ENCODE measurements around the gene IQCM.

IQCM gene

DNA sequence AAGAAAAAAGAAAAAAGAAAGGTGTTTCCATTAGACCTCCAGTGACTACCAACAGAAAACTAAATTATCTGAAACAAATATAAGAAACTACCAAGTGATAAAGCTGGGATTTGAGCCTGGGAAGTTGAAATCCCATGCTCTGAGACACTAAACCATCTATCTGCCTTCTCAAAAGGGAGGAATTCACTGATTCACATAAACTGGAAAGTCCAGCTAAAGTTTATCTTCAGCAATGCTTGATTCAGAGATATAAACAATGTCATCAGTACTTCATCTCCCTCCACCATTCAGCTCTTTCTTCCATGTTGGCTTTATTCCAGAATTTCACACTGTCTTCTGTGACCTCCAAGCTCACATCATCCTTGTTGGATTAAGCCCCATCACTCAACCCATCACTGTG, 96.3 kb downstream of the IQCM start:
- no peaks in the 10 kb centered on the region for H3K79me2 ChIP-seq (ENCODE audit: insufficient read depth, low read length)
- no peaks in the 10 kb centered on the region for H3K9me2 ChIP-seq (replicated peaks; ENCODE audit: low read depth, low read length)
- no peak overlapping the region for H3K4me3 ChIP-seq (ENCODE audit: low read length, poor library complexity, severe bottlenecking)
- no peak for TF ChIP-seq EZH2phosphoT487 (IDR thresholded peaks at IDR 0.05; ENCODE audit: borderline replicate concordance)
- TF ChIP-seq, protein P1, sequence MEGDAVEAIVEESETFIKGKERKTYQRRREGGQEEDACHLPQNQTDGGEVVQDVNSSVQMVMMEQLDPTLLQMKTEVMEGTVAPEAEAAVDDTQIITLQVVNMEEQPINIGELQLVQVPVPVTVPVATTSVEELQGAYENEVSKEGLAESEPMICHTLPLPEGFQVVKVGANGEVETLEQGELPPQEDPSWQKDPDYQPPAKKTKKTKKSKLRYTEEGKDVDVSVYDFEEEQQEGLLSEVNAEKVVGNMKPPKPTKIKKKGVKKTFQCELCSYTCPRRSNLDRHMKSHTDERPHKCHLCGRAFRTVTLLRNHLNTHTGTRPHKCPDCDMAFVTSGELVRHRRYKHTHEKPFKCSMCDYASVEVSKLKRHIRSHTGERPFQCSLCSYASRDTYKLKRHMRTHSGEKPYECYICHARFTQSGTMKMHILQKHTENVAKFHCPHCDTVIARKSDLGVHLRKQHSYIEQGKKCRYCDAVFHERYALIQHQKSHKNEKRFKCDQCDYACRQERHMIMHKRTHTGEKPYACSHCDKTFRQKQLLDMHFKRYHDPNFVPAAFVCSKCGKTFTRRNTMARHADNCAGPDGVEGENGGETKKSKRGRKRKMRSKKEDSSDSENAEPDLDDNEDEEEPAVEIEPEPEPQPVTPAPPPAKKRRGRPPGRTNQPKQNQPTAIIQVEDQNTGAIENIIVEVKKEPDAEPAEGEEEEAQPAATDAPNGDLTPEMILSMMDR (conservative IDR thresholded peaks at IDR 0.05; ENCODE audit: low read length), result no peak
- no peak overlapping the region for H3K4me2 ChIP-seq (ENCODE audit: low read depth, low read length, poor library complexity, severe bottlenecking)
- H3F3A ChIP-seq (ENCODE audit: low read depth), result no peaks in the 10 kb centered on the region
- no peak overlapping the region for H3K9ac ChIP-seq (ENCODE audit: low read depth, low read length, poor library complexity, severe bottlenecking)
- H3K36me3 ChIP-seq (ENCODE audit: insufficient read depth, low read length), result no peaks in the 10 kb centered on the region
- H3K27me3 ChIP-seq (ENCODE audit: insufficient read depth, low read length, poor library complexity, severe bottlenecking), result no peaks in the 10 kb centered on the region
- H3K4me1 ChIP-seq (ENCODE audit: insufficient read depth, low read length, poor library complexity, severe bottlenecking), result no peaks in the 10 kb centered on the region
- no peaks in the 10 kb centered on the region for H4K20me1 ChIP-seq (ENCODE audit: insufficient read depth, low read length, poor library complexity, severe bottlenecking)
- H3K9me3 ChIP-seq (ENCODE audit: insufficient read depth, low read depth, low read length), result 0 out of 2 replicates have a peak, but pooled peaks cover 3% of the 10 kb centered on the region
- no peak overlapping the region for H2AFZ ChIP-seq (ENCODE audit: low read length)

DNA sequence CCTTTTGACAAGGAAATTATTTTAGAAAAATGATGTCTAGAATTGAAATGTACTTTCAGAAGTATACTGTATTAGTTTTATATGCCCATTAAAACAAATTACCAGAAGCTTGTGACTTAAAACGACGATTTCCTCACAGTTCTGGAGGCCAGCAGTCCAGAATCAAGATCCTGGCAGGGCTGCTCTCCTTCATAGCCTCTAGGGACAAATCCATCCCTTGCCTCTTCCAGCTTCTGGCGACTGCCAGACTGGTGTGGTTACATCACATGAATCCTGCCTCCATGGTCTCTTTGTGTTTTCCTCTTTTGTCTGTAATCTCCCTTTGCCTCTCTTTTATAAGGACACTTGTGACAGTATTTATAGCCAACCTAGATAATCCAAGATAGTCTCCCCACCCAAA, 97.1 kb downstream of the IQCM start:
- 0 out of 2 replicates have a peak, but pooled peaks cover 3% of the 10 kb centered on the region for H3K9me3 ChIP-seq (ENCODE audit: insufficient read depth, low read depth, low read length)
- H3K36me3 ChIP-seq (ENCODE audit: insufficient read depth, low read length), result no peaks in the 10 kb centered on the region
- no peaks in the 10 kb centered on the region for H3K9me2 ChIP-seq (replicated peaks; ENCODE audit: low read depth, low read length)
- no peak overlapping the region for H2AFZ ChIP-seq (ENCODE audit: low read length)
- H3K4me1 ChIP-seq (ENCODE audit: insufficient read depth, low read length, poor library complexity, severe bottlenecking), result no peaks in the 10 kb centered on the region
- no peaks in the 10 kb centered on the region for H3K79me2 ChIP-seq (ENCODE audit: insufficient read depth, low read length)
- H3K4me3 ChIP-seq (ENCODE audit: low read length, poor library complexity, severe bottlenecking), result no peak overlapping the region
- H3K4me2 ChIP-seq (ENCODE audit: low read depth, low read length, poor library complexity, severe bottlenecking), result no peak overlapping the region
- H4K20me1 ChIP-seq (ENCODE audit: insufficient read depth, low read length, poor library complexity, severe bottlenecking), result no peaks in the 10 kb centered on the region
- no peaks in the 10 kb centered on the region for H3K27me3 ChIP-seq (ENCODE audit: insufficient read depth, low read length, poor library complexity, severe bottlenecking)
- no peak overlapping the region for H3K9ac ChIP-seq (ENCODE audit: low read depth, low read length, poor library complexity, severe bottlenecking)
- TF ChIP-seq, protein P1 (conservative IDR thresholded peaks at IDR 0.05; ENCODE audit: low read length), result no peak
- no peak for TF ChIP-seq EZH2phosphoT487 (IDR thresholded peaks at IDR 0.05; ENCODE audit: borderline replicate concordance)
- H3F3A ChIP-seq (ENCODE audit: low read depth), result no peaks in the 10 kb centered on the region

DNA sequence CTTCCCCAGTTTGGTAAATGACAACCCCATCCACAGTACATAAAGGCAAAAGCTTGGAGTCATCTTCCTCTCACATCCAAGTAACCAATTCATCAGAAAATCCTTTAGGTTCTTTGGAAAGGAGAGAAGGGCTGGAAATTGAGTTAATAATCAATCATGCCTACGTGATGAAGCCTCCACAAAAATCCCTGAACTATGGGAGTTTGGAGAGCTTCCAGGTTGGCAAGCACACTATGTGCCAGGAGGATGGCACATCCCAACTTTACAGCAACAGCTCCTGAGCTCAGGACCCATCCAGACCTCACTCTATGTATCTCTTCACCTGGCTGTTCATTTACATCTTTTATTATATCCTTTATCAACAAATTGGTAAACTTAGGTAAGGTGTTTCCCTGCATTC, 98.9 kb downstream of the IQCM start:
- H3K4me1 ChIP-seq (ENCODE audit: insufficient read depth, low read length, poor library complexity, severe bottlenecking), result no peaks in the 10 kb centered on the region
- no peak overlapping the region for H3K4me2 ChIP-seq (ENCODE audit: low read depth, low read length, poor library complexity, severe bottlenecking)
- 0 out of 2 replicates have a peak, but pooled peaks cover 3% of the 10 kb centered on the region for H3K9me3 ChIP-seq (ENCODE audit: insufficient read depth, low read depth, low read length)
- H3K9me2 ChIP-seq (replicated peaks; ENCODE audit: low read depth, low read length), result no peaks in the 10 kb centered on the region
- no peaks in the 10 kb centered on the region for H3K36me3 ChIP-seq (ENCODE audit: insufficient read depth, low read length)
- no peaks in the 10 kb centered on the region for H3F3A ChIP-seq (ENCODE audit: low read depth)
- H3K79me2 ChIP-seq (ENCODE audit: insufficient read depth, low read length), result no peaks in the 10 kb centered on the region
- H3K27me3 ChIP-seq (ENCODE audit: insufficient read depth, low read length, poor library complexity, severe bottlenecking), result no peaks in the 10 kb centered on the region
- H2AFZ ChIP-seq (ENCODE audit: low read length), result no peak overlapping the region
- no peak overlapping the region for H3K9ac ChIP-seq (ENCODE audit: low read depth, low read length, poor library complexity, severe bottlenecking)
- no peak overlapping the region for H3K4me3 ChIP-seq (ENCODE audit: low read length, poor library complexity, severe bottlenecking)
- H4K20me1 ChIP-seq (ENCODE audit: insufficient read depth, low read length, poor library complexity, severe bottlenecking), result no peaks in the 10 kb centered on the region
- TF ChIP-seq EZH2phosphoT487 (IDR thresholded peaks at IDR 0.05; ENCODE audit: borderline replicate concordance), result no peak
- TF ChIP-seq, protein P1 (conservative IDR thresholded peaks at IDR 0.05; ENCODE audit: low read length), result no peak

Data from Loucy (cell line).